Measurements from ENCODE around the gene ARHGAP28.

ARHGAP28 gene, protein sequence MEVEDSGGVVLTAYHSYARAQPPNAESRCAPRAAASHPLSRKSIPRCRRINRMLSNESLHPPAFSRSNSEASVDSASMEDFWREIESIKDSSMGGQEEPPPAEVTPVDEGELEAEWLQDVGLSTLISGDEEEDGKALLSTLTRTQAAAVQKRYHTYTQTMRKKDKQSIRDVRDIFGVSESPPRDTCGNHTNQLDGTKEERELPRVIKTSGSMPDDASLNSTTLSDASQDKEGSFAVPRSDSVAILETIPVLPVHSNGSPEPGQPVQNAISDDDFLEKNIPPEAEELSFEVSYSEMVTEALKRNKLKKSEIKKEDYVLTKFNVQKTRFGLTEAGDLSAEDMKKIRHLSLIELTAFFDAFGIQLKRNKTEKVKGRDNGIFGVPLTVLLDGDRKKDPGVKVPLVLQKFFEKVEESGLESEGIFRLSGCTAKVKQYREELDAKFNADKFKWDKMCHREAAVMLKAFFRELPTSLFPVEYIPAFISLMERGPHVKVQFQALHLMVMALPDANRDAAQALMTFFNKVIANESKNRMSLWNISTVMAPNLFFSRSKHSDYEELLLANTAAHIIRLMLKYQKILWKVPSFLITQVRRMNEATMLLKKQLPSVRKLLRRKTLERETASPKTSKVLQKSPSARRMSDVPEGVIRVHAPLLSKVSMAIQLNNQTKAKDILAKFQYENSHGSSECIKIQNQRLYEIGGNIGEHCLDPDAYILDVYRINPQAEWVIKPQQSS

DNA sequence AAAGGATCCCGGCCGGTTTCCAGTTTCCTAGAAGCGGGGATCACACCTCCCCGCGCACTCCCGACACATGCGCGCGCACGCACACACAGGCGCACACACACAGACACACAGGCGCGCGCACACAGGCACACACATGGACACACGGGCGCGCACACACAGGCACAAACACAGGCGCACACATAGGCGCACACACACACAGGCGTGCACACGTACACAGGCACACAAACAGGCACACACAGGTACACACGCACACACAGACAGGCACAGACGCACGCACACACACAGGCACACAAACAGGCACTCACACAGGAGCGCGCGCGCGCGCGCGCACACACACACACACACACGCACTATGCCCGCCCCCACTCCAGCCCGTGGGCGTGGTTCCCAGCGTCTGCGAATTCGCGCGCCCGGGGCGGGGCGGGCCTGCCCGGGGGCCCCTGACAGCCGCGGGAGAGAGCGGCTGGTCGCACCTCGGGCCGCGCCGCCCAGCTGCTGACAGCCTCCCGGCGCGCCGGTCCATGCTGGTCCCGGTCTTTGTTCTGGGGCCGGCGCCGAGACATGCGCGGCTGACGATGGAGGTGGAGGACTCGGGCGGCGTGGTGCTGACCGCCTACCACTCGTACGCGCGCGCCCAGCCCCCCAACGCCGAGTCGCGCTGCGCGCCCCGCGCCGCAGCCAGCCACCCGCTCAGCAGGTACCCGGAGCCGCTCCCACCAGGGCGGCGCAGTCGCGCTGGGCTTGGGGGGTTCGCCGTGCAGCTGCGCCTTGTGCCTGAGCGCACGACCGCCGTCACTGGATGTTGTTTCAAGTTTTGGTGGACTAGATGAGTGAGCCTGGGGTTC is at the start of gene ARHGAP28:
Gene ARHGAP28 (plus strand): TSS at position 470 of the 845 bp plus-strand sequence. CDS start 106 bp downstream, at position 576.
- no peak for DNase-seq (ENCODE audit: low read depth)

DNA sequence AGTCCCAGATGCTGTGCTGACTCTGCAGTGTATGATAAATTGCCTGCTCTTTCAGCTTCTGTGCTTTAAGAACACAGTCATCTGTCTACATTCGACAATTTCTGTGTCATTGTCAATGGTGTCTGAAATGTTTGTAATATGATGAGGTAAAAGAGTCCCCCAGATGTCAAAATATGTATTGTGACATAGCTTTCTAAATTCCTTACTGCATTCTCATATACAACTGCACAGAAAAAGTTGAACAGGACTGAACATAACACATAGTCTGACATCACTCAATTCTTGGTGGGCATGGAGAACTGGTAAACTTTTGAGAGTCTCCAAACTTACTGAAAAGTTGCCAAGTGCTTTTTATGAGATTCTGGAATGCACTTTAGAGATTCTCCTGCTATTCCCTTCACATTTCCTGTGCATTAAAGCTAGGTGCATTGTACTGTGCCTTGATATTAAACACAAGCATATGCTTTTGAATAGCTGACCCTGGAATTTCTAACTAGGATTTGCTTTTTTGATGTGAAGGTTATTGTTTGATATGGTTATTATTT is 48.1 kb upstream of the ARHGAP28 start:
- DNase-seq (ENCODE audit: low read depth) = no peak

DNA sequence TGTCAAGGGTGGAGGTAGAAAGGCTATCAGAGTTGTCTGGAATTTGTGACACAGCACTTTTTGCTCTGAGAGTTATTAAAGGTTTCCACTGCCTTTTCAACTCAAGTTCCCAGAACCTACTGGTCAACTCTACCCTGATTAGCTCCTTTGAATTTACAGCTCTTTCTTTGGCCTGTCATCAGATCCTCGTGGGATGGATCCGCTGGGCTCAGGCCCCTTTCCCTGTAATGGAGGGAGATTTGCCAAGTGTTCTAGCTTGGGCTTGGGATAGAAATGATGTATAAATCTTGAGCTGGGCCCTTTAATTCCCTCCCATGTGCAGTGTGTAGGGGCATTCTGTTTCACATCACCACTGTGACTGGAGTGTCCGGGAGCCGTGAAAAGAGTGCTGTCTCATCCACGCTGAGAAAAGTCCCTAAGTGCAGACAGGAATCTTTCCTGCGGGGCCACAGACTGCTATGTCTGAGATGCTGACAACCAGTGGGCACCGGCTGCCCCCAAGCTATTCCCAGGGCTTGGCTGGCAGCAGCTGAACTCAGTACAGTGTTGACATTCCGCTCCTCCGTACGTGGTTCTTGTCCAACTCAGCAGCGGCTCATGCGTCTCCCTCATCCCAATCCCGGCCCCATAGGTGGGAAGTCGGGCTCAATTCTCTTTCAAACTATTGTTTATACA is 46.9 kb upstream of the ARHGAP28 start:
- DNase-seq (ENCODE audit: low read depth) = no peak

DNA sequence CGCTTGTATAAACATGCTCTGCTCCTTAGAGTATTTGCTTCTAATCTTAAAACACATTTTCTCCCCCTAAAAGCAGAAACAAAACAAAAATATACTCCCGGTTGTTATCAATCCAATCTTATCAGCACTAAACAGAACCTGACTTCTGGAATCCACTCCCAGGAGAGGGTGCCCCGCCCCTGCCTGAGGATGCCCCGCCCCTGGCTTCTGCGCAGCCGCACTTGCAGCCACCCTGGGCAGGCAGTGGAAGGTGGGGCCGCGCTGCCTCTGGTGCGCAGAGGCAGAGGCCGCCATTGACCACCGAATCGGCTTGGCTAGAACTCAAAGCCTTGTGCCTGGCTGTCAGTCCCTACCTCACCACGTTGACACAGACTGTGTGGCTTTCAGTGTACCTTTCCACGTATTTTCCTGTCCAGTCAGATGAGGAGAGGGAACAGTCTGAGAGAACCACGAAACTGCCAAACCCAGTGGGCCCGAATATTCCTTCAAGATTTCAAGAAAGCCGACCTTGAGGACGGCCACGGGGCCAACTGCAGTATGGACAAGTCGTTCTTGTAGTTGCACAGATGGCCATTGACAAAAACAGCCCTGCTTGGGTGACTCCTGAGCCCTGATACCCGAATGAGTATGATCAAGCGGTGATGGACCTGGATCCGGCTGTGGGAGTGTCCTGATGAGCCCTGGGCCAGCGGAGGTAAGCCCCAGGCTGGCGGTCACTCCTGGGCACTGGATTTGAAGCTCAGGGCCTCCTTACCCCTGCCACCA is 46.2 kb upstream of the ARHGAP28 start:
- DNase-seq (ENCODE audit: low read depth) = no peak

- DNase-seq (ENCODE audit: low read depth) = no peak
These were observed 41.8 kb upstream of the ARHGAP28 start for GRCh38 chr18:6687676-6688075.

DNA sequence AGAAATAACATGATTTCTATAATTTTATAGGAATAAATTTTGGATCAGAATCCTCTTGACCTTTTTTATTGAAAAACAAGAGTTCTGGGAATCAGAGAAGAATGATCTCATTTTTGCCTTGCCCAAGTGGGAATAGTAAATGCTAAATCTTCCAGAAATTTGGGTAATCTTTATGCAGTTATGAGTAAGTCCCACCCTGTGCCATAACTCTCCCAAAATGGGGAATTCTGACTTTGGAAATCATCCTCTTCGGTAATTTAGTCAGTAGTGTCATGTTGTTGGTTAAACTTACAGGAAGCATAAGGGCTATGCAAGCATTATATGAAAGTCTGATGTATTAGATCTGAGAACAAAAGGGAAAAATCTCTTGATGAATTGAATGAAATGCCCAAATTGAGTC is 20.6 kb upstream of the ARHGAP28 start:
- DNase-seq (ENCODE audit: low read depth) = no peak

DNA sequence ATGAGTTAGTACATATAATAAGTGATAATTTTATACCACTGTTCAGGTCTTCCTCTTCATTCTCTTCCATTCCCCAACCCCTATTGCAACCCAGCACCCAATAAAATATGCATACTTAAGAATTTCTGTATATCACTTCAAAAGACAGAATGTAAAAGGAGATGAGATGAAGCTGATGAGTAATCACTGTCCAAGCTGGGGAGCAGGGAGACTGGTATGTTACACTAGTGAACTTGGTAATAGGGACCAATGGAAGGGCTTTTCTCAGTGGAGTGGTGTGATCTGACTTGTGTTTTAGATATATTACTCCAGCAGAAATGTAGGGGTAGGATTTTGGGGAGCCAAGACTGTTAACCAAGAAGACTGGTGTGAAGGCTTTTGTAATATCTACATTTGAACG is 18.0 kb upstream of the ARHGAP28 start:
- DNase-seq (ENCODE audit: low read depth) = no peak

DNA sequence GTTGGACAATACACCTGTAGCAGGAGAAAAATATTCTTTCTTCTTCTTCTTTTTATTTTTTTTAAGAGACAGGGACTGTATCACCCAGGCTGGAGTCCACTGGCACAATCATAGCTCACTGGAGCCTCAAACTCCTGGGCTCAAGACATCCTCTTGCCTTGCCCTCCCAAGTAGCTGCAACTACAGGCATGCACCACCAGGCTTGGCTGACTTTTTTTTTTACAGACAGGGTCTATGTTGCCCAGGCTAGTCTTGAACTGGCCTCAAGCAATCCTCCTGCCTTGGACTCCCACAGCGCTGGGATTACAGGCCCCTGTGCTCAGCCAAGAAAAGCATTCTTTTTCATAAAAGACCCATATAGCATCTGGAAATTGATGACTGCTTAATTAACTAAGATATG is 17.1 kb upstream of the ARHGAP28 start:
- DNase-seq (ENCODE audit: low read depth) = no peak

GRCh38 chr18:6714010-6714409 is 15.5 kb upstream of the ARHGAP28 start:
- no peak for DNase-seq (ENCODE audit: low read depth)

- no peak for DNase-seq (ENCODE audit: low read depth)
These were observed 11.2 kb upstream of the ARHGAP28 start for GRCh38 chr18:6718267-6718666.

DNA sequence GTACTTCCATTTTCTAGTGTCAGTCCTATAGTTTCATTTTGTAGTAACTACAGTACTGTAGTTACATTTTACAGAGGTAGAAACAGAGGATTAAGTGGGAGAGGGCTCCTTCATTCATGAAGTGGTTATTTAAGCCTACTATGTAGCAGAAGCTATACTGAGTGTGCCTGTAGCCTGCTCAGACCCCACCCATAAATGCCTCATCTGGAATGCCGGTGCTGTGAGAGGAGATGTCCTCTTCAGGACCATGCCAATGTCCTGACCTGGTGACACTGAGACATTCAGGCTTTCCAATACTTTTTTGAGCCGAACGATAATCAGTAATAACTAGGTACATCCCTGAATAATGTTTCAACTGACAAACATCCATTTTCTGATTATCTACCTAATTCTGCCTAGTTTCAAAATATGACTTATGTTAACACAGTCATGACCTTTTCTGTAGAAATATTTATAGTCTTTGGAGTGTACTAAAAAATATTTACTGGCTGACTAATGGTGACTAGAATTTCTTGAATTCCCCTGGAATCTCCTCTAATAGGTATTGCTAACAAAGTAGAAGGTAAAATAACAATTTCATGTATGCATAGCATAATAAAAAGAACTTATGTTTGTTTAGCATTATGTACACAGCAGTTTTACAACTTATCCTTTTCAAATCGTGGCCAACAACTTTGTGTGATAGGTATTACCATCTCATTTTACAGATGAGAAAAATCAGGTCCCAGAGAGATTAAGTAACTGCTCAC is 10.2 kb upstream of the ARHGAP28 start:
- DNase-seq (ENCODE audit: low read depth) = no peak

GRCh38 chr18:6719910-6720683 is 9.4 kb upstream of the ARHGAP28 start:
- no peak for DNase-seq (ENCODE audit: low read depth)

DNA sequence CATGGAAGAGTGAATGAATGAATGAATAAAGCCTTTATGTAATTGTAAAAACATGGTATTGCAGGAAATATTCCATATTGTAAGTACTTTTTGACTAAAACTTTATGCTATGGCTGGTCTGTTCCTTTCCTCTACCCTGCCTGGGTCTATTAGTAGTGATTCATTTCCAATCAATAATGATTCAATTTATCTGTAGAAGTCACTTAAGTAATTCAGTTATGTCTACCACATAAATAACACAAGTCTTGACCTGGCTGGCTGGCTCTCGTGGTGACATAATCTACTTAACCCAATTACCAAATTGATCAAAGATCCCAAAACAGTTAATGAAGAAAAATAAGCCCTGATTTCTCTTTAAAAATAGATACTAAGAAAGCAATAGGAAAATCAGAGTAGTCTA is 7.8 kb upstream of the ARHGAP28 start:
- no peak for DNase-seq (ENCODE audit: low read depth)

DNA sequence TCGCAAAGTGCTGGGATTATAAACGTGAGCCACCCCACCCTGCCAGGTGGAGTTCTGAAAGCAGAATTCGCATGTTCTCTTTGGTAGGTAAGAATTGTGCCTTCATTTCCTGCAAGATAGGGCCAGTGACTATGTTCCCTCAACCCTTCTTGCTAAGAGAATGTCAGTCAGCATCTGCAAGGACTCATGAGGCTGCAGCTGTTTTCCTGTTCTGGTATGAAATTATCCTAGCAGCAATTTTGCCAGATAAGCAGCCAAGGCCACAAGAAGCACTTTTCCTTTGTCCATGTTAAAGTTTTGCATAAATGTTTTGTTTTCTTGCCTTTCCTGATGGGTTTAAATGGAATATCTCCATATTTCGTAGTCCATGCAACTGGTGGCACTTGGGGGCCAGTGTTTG is 6.8 kb upstream of the ARHGAP28 start:
- DNase-seq (ENCODE audit: low read depth) = no peak

GRCh38 chr18:6724331-6724730 is 5.2 kb upstream of the ARHGAP28 start:
- DNase-seq (ENCODE audit: low read depth) = no peak

DNA sequence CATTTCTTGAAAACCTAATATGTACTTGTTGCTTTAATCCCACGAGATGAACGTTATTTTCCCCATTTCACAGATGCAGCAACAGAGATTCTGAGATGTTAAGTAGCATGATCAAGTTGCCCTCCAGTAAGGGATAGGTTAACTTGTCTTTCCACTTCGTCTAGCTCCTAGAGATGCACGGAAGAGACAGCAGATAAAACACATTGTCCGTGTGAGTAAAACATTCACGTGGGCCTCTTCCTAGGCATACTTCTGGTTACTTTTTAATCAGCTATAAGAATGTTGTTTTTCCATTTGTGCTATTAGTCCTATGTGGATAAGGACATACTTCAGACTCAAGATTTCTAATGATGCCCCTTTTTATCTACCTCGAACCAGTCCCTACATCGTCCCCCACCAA is 1.2 kb upstream of the ARHGAP28 start:
- DNase-seq (ENCODE audit: low read depth) = no peak

GRCh38 chr18:6728809-6729246 is 688 bp upstream of the ARHGAP28 start:
- DNase-seq (ENCODE audit: low read depth) = no peak

- no peak for DNase-seq (ENCODE audit: low read depth)
These were observed 1.1 kb downstream of the ARHGAP28 start for GRCh38 chr18:6730416-6731221.

- no peak for DNase-seq (ENCODE audit: low read depth)
These were observed 1.7 kb downstream of the ARHGAP28 start for GRCh38 chr18:6731222-6731596.

Measured in CMK (cell line).